ENCODE data around the gene C11orf54.

DNA sequence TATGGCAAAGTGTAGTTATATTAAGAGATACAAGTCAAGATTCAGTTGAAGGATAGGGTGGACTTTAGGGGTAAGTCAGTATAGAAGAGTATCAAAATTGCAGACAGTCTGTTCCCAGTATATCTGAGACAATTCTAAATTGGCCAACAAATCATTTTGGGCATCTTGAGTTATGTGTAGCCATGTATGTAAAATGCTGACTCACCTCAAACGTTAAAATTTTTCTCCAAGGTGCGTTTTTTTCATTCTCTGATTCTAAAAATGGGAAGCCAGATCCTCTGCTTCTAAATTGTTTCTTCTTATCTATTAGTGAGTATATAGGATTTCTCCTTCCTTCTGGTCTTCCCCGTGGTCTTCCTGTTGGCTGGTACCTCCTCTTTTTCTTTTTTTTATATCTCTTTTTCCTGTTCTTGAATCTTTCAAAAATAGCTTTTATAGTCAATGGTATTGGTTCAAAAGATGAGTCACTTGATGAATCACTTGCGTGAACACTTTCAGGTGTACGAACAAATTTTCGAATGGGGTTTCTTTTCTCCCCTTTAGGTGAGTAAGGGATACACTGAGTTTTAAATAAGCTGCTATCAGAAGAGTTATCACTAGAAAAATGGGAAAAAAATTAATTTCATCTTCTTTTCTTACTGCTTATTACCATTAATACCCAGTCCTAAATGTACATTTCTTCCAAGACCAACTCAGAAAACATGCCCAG, 3.4 kb upstream of the C11orf54 start:
- TF ChIP-seq EZH2 (IDR thresholded peaks at IDR 0.05; ENCODE audit: low read depth) = no peak
- TF ChIP-seq, protein P1, sequence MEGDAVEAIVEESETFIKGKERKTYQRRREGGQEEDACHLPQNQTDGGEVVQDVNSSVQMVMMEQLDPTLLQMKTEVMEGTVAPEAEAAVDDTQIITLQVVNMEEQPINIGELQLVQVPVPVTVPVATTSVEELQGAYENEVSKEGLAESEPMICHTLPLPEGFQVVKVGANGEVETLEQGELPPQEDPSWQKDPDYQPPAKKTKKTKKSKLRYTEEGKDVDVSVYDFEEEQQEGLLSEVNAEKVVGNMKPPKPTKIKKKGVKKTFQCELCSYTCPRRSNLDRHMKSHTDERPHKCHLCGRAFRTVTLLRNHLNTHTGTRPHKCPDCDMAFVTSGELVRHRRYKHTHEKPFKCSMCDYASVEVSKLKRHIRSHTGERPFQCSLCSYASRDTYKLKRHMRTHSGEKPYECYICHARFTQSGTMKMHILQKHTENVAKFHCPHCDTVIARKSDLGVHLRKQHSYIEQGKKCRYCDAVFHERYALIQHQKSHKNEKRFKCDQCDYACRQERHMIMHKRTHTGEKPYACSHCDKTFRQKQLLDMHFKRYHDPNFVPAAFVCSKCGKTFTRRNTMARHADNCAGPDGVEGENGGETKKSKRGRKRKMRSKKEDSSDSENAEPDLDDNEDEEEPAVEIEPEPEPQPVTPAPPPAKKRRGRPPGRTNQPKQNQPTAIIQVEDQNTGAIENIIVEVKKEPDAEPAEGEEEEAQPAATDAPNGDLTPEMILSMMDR (conservative IDR thresholded peaks at IDR 0.05) = no peak
